Vagina (tissue), 2 donors: Measurements from ENCODE around the gene BTRC. TPM values are rescaled to one million over a fixed set of nuclear protein-coding genes. Genes with fewer than 3 reads are reported as not detected.
A peak's percentile ranks its signal among the peaks of the same experiment; 100 is the strongest.

ENCODE experiments used
- DNase-seq, 2 donors: peaks; one replicate each; pipeline ENCODE4 v3.0.0-alpha.2; 2017; ENCODE audit errors: extremely low spot score in 2 of 2
- H3K27ac ChIP-seq: fragments of 200-600 bp; sonication (generic); one replicate; pipeline ENCODE4 v1.5.1; 2019
- H3K27me3 ChIP-seq: fragments of 200-600 bp; sonication (generic); one replicate; pipeline ENCODE4 v1.5.1; 2019
- H3K36me3 ChIP-seq, 2 donors: fragments of 200-600 bp; sonication (generic); one replicate each; pipeline ENCODE4 v1.5.1; 2017 to 2019
- H3K4me1 ChIP-seq: fragments of 200-600 bp; sonication (generic); one replicate; pipeline ENCODE4 v1.5.1; 2019
- H3K4me3 ChIP-seq, 2 donors: fragments of 200-600 bp; sonication (generic); 1 replicate in 1 of 2; 2 replicates in 1 of 2; pipeline ENCODE4 v1.5.1; 2016 to 2019
- H3K9me3 ChIP-seq: fragments of 200-600 bp; sonication (generic); one replicate; pipeline ENCODE4 v1.5.1; 2019
- CTCF ChIP-seq, 3 experiments: fragments of 450-650 bp in 2 of 3; fragments of 200-600 bp in 1 of 3; sonication (generic) in 1 of 3; IDR thresholded peaks; one replicate each; pipeline ENCODE4 v1.5.1; 2017 to 2019; ENCODE audit warnings: antibody characterized with exemption in 3 of 3, mild to moderate bottlenecking in 2 of 3, moderate library complexity in 2 of 3
- POLR2A ChIP-seq, 2 donors: fragments of 450-650 bp; IDR thresholded peaks; one replicate each; pipeline ENCODE4 v1.6.1; 2017; ENCODE audit warnings: antibody characterized with exemption in 2 of 2, mild to moderate bottlenecking in 2 of 2, moderate library complexity in 2 of 2
- POLR2AphosphoS5 ChIP-seq, 2 donors: sonication (generic); formaldehyde crosslinking; IDR thresholded peaks; one replicate each; pipeline ENCODE4 v1.9.0; 2017; ENCODE audit warnings: antibody characterized with exemption in 2 of 2, mild to moderate bottlenecking in 2 of 2, low read depth in 1 of 2; ENCODE audit not compliant: insufficient read depth in 1 of 2
- intact Hi-C: fragments of 100-400 bp; cut with DNase I; formaldehyde crosslinking; loops from one replicate; pipeline ENCODE4 v1.15.1; 2023
- total RNA-seq: library from RNA; depleted of rRNA; stranded (reverse); fragments of >200 nt; gene quantifications from one replicate; pipeline ENCODE4 v1.2.3, GENCODE V29; 2016

BTRC gene
- total RNA-seq, 1 donor from 2014 or later: 12.5 TPM

GRCh38 chr10:101484175-101484745, 130.3 kb downstream of the BTRC start:
- TF ChIP-seq POLR2A (IDR thresholded peaks at IDR 0.05) (no peak), CTCF (IDR thresholded peaks at IDR 0.05) (no peak), POLR2AphosphoS5 (IDR thresholded peaks at IDR 0.05; ENCODE audit: insufficient read depth in 1 of 2, low read depth in 1 of 2) (no peak)
- no peaks in the 10 kb centered on the region for H3K27me3 ChIP-seq
- H3K36me3 ChIP-seq: no peaks in the 10 kb centered on the region
- no peak for DNase-seq
- H3K27ac ChIP-seq: no peak overlapping the region
- no peak overlapping the region for H3K4me3 ChIP-seq
- H3K9me3 ChIP-seq: no peaks in the 10 kb centered on the region
- intact Hi-C loops: no loop called here
- peaks cover 6% of the 10 kb centered on the region for H3K4me1 ChIP-seq

- TF ChIP-seq POLR2A (IDR thresholded peaks at IDR 0.05) (no peak), POLR2AphosphoS5 (IDR thresholded peaks at IDR 0.05; ENCODE audit: insufficient read depth in 1 of 2, low read depth in 1 of 2) (no peak), CTCF (IDR thresholded peaks at IDR 0.05) (no peak)
- intact Hi-C loops: no loop called here
- no peak overlapping the region for H3K4me3 ChIP-seq
These were observed 131.2 kb downstream of the BTRC start for GRCh38 chr10:101485207-101485606.

GRCh38 chr10:101485681-101486554, 132.0 kb downstream of the BTRC start:
- intact Hi-C loops: no loop called here
- Histone ChIP-seq H3K27ac (no peak overlapping the region), H3K36me3 (no peaks in the 10 kb centered on the region), H3K27me3 (no peaks in the 10 kb centered on the region), H3K4me3 (peak overlapping the region in 1 of 2 donors; percentile 15), H3K4me1 (peaks cover 9% of the 10 kb centered on the region), H3K9me3 (no peaks in the 10 kb centered on the region)
- DNase-seq: peak in 1 of 2 donors; percentile 90
- TF ChIP-seq POLR2AphosphoS5 (IDR thresholded peaks at IDR 0.05; ENCODE audit: insufficient read depth in 1 of 2, low read depth in 1 of 2) (peak in 1 of 2 donors; percentile 11), CTCF (IDR thresholded peaks at IDR 0.05) (no peak)

More at GRCh38 chr10:101485207-101485606, 131.2 kb downstream of the BTRC start:
- H3K9me3 ChIP-seq: no peaks in the 10 kb centered on the region
- DNase-seq: no peak
- no peak overlapping the region for H3K27ac ChIP-seq
- peaks cover 9% of the 10 kb centered on the region for H3K4me1 ChIP-seq
- H3K36me3 ChIP-seq: no peaks in the 10 kb centered on the region
- H3K27me3 ChIP-seq: no peaks in the 10 kb centered on the region

GRCh38 chr10:101487399-101487798, 133.4 kb downstream of the BTRC start:
- TF ChIP-seq CTCF (IDR thresholded peaks at IDR 0.05) (no peak), POLR2AphosphoS5 (IDR thresholded peaks at IDR 0.05; ENCODE audit: insufficient read depth in 1 of 2, low read depth in 1 of 2) (no peak), POLR2A (IDR thresholded peaks at IDR 0.05) (no peak)
- no peak for DNase-seq
- H3K4me3 ChIP-seq: no peak overlapping the region
- H3K27me3 ChIP-seq: no peaks in the 10 kb centered on the region
- no peak overlapping the region for H3K27ac ChIP-seq
- no peaks in the 10 kb centered on the region for H3K9me3 ChIP-seq
- H3K4me1 ChIP-seq: peaks cover 9% of the 10 kb centered on the region
- intact Hi-C loops: no loop called here
- no peaks in the 10 kb centered on the region for H3K36me3 ChIP-seq

- Histone ChIP-seq H3K27ac (no peak overlapping the region), H3K27me3 (no peaks in the 10 kb centered on the region), H3K36me3 (no peaks in the 10 kb centered on the region), H3K4me1 (peaks cover 9% of the 10 kb centered on the region), H3K4me3 (no peak overlapping the region), H3K9me3 (no peaks in the 10 kb centered on the region)
- intact Hi-C loops: no loop called here
- TF ChIP-seq CTCF (IDR thresholded peaks at IDR 0.05): no peak
- no peak for TF ChIP-seq POLR2A (IDR thresholded peaks at IDR 0.05)
- TF ChIP-seq POLR2AphosphoS5 (IDR thresholded peaks at IDR 0.05; ENCODE audit: insufficient read depth in 1 of 2, low read depth in 1 of 2): no peak
- DNase-seq: no peak
These were observed 135.4 kb downstream of the BTRC start for GRCh38 chr10:101489355-101489754.
